Measurements from ENCODE around the gene LRSAM1. TPM values are rescaled to one million over a fixed set of nuclear protein-coding genes. Genes with fewer than 3 reads are reported as not detected.
A peak's percentile ranks its signal among the peaks of the same experiment; 100 is the strongest.

LRSAM1 gene
- total RNA-seq, 1 donor = 12.3 TPM

- H3K36me3 ChIP-seq (ENCODE audit: insufficient read depth, low read length) = peaks cover 12% of the 10 kb centered on the region
- H3K4me3 ChIP-seq (ENCODE audit: insufficient read depth, low read length) = no peak overlapping the region
- H3K27ac ChIP-seq (ENCODE audit: low read depth, low read length) = no peak overlapping the region
- H2AFZ ChIP-seq (ENCODE audit: low read length) = no peak overlapping the region
- TF ChIP-seq, protein P1, sequence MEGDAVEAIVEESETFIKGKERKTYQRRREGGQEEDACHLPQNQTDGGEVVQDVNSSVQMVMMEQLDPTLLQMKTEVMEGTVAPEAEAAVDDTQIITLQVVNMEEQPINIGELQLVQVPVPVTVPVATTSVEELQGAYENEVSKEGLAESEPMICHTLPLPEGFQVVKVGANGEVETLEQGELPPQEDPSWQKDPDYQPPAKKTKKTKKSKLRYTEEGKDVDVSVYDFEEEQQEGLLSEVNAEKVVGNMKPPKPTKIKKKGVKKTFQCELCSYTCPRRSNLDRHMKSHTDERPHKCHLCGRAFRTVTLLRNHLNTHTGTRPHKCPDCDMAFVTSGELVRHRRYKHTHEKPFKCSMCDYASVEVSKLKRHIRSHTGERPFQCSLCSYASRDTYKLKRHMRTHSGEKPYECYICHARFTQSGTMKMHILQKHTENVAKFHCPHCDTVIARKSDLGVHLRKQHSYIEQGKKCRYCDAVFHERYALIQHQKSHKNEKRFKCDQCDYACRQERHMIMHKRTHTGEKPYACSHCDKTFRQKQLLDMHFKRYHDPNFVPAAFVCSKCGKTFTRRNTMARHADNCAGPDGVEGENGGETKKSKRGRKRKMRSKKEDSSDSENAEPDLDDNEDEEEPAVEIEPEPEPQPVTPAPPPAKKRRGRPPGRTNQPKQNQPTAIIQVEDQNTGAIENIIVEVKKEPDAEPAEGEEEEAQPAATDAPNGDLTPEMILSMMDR (IDR thresholded peaks at IDR 0.05; ENCODE audit: extremely low read depth, low read depth, low read length) = no peak
- H3K4me2 ChIP-seq (ENCODE audit: insufficient read depth, low read length) = no peak overlapping the region
- no peaks in the 10 kb centered on the region for H3K79me2 ChIP-seq (ENCODE audit: insufficient read depth, low read length)
- DNase-seq (ENCODE audit: insufficient read length, low spot score, missing footprints) = peak; percentile 65
- no peaks in the 10 kb centered on the region for H3K27me3 ChIP-seq (ENCODE audit: insufficient read depth, low read length)
- H3K4me1 ChIP-seq (ENCODE audit: insufficient read depth, low read length) = no peaks in the 10 kb centered on the region
- no peaks in the 10 kb centered on the region for H4K20me1 ChIP-seq (ENCODE audit: insufficient read depth, low read length)
- H3K9me3 ChIP-seq (ENCODE audit: low read depth, low read length) = no peaks in the 10 kb centered on the region
Measured at GRCh38 chr9:127474592-127474991, 23.3 kb downstream of the LRSAM1 start.

DNA sequence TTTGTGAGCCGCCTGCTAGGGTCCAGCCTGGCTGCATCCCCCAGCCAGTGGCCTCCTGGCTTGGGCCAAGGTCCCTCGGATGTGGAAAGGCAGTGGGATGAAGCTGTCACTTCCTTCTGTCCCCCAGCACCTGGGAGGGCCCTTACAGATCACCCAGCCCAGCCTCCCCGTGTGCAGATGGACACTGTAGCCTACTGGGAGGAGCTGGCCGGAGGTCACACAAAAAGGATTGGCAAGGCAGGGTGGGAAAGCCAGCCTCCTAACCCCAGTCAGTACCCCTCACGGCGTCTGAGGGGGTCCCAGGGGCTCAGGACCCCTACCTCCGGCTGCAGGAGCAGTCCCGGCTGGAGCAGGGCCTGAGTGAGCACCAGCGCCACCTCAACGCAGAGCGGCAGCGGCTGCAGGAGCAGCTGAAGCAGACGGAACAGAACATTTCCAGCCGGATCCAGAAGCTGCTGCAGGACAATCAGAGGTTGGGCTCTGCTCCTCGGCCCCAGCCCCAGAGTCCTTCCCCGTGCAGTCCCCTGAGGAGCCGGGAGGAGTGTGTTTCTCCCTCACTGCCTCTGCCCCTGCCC lies 28.3 kb downstream of the LRSAM1 start:
- Histone ChIP-seq H3K27ac (ENCODE audit: low read depth, low read length) (no peak overlapping the region), H3K4me1 (ENCODE audit: insufficient read depth, low read length) (no peaks in the 10 kb centered on the region), H3K36me3 (ENCODE audit: insufficient read depth, low read length) (peaks cover 26% of the 10 kb centered on the region), H3K4me3 (ENCODE audit: insufficient read depth, low read length) (no peak overlapping the region), H2AFZ (ENCODE audit: low read length) (no peak overlapping the region), H4K20me1 (ENCODE audit: insufficient read depth, low read length) (no peaks in the 10 kb centered on the region), H3K27me3 (ENCODE audit: insufficient read depth, low read length) (no peaks in the 10 kb centered on the region), H3K4me2 (ENCODE audit: insufficient read depth, low read length) (no peak overlapping the region), H3K79me2 (ENCODE audit: insufficient read depth, low read length) (no peaks in the 10 kb centered on the region), H3K9me3 (ENCODE audit: low read depth, low read length) (no peaks in the 10 kb centered on the region)
- TF ChIP-seq, protein P1 (IDR thresholded peaks at IDR 0.05; ENCODE audit: extremely low read depth, low read depth, low read length) = no peak
- DNase-seq (ENCODE audit: insufficient read length, low spot score, missing footprints) = no peak

GRCh38 chr9:127482662-127483061 lies 31.4 kb downstream of the LRSAM1 start:
- Histone ChIP-seq H3K4me1 (ENCODE audit: insufficient read depth, low read length) (no peaks in the 10 kb centered on the region), H4K20me1 (ENCODE audit: insufficient read depth, low read length) (no peaks in the 10 kb centered on the region), H3K27ac (ENCODE audit: low read depth, low read length) (no peak overlapping the region), H3K36me3 (ENCODE audit: insufficient read depth, low read length) (peaks cover 37% of the 10 kb centered on the region), H3K9me3 (ENCODE audit: low read depth, low read length) (no peaks in the 10 kb centered on the region), H3K4me3 (ENCODE audit: insufficient read depth, low read length) (no peak overlapping the region), H3K27me3 (ENCODE audit: insufficient read depth, low read length) (no peaks in the 10 kb centered on the region), H3K79me2 (ENCODE audit: insufficient read depth, low read length) (no peaks in the 10 kb centered on the region), H2AFZ (ENCODE audit: low read length) (no peak overlapping the region), H3K4me2 (ENCODE audit: insufficient read depth, low read length) (no peak overlapping the region)
- no peak for DNase-seq (ENCODE audit: insufficient read length, low spot score, missing footprints)
- TF ChIP-seq, protein P1 (IDR thresholded peaks at IDR 0.05; ENCODE audit: extremely low read depth, low read depth, low read length) = no peak

- Histone ChIP-seq H3K27me3 (ENCODE audit: insufficient read depth, low read length) (no peaks in the 10 kb centered on the region), H4K20me1 (ENCODE audit: insufficient read depth, low read length) (no peaks in the 10 kb centered on the region), H2AFZ (ENCODE audit: low read length) (no peak overlapping the region), H3K4me1 (ENCODE audit: insufficient read depth, low read length) (no peaks in the 10 kb centered on the region), H3K4me2 (ENCODE audit: insufficient read depth, low read length) (no peak overlapping the region), H3K4me3 (ENCODE audit: insufficient read depth, low read length) (no peak overlapping the region), H3K27ac (ENCODE audit: low read depth, low read length) (no peak overlapping the region), H3K36me3 (ENCODE audit: insufficient read depth, low read length) (peaks cover 25% of the 10 kb centered on the region), H3K79me2 (ENCODE audit: insufficient read depth, low read length) (no peaks in the 10 kb centered on the region), H3K9me3 (ENCODE audit: low read depth, low read length) (no peaks in the 10 kb centered on the region)
- TF ChIP-seq, protein P1 (IDR thresholded peaks at IDR 0.05; ENCODE audit: extremely low read depth, low read depth, low read length) = no peak
- DNase-seq (ENCODE audit: insufficient read length, low spot score, missing footprints) = peak; percentile 80
Measured at GRCh38 chr9:127485995-127486394, 34.7 kb downstream of the LRSAM1 start.

Measured in osteoblast (primary cell).